Ectodermal cell (in vitro differentiated cells): ENCODE measurements around the gene RAB3B.
A peak's percentile ranks its signal among the peaks of the same experiment; 100 is the strongest.
"Not testable (repeated sequence)": the region's sequence is repeated elsewhere in the genome, so short reads cannot be mapped to it uniquely, and the experiment has no call there.

ENCODE experiments used
- H3K27ac ChIP-seq: 2 replicates; pipeline ENCODE4 v1.7.0; 2013; ENCODE audit warnings: mild to moderate bottlenecking, low read depth, low read length; ENCODE audit not compliant: insufficient read depth, poor library complexity, severe bottlenecking
- H3K27me3 ChIP-seq: 2 replicates; pipeline ENCODE4 v1.7.0; 2013; ENCODE audit warnings: mild to moderate bottlenecking, low read length; ENCODE audit not compliant: insufficient read depth, control insufficient read depth, poor library complexity, severe bottlenecking
- H3K36me3 ChIP-seq: one replicate; pipeline ENCODE4 v1.7.0; 2013; ENCODE audit warnings: low read length; ENCODE audit not compliant: control insufficient read depth, insufficient read depth
- H3K4me1 ChIP-seq: one replicate; pipeline ENCODE4 v1.7.0; 2013; ENCODE audit warnings: low read length; ENCODE audit not compliant: control insufficient read depth, insufficient read depth
- H3K4me3 ChIP-seq: 2 replicates; pipeline ENCODE4 v1.7.0; 2013; ENCODE audit warnings: low read depth, low read length, control low read depth; ENCODE audit not compliant: insufficient read depth
- H3K9me3 ChIP-seq: 2 replicates; pipeline ENCODE4 v1.7.0; 2013; ENCODE audit warnings: mild to moderate bottlenecking, low read length, moderate library complexity; ENCODE audit not compliant: control insufficient read depth
- WGBS, 2 experiments: methylation state at CpG; one replicate each; pipeline ENCODE4 v1.1.7; 2013; ENCODE audit warnings: missing lambda C conversion rate in 2 of 2; 5-methylcytosine and 5-hydroxymethylcytosine counted together

RAB3B gene

DNA sequence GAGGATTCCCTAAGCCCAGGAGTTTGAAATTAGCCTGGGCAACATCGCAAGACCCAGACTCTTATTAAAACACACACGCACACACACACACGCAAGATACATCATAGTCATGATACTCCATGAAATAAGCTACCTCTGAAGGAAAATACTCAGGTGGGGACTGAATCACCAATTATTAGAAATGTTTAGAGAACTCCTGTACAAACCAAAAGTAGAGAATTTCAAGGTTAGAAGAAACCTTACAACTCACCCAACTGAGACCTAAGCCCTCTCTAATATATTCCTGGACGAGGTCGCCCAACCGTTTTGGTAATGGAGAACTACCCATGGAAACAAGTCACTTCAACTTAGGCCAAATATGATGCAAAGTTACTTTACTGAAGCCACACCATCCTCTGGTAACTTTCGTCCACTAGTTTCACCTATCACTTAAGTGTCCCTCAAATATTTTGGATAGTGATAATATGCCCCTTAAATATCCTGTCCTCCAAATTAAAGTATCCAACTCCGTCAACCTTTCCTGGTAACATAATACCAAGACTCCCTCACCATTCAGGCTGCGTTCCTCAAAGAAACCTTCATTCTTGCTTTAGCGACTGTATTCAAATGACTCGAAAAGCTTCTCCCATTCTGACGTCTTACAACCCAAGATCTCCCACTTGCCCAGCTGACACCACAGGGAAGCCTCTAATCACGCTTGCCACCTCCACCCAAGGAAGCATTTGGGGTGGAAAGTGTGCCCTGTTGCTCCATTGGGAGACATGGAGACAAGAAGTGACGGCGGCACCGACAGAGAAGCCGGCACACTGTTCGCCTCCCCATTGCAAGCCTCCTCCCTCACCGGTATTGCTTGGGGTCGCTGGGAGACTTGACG lies 112.8 kb downstream of the RAB3B start:
- Histone ChIP-seq H3K27ac (peak overlapping the region; percentile 91), H3K27me3 (peaks cover 9% of the 10 kb centered on the region), H3K36me3 (no peaks in the 10 kb centered on the region), H3K9me3 (no peaks in the 10 kb centered on the region), H3K4me1 (no peaks in the 10 kb centered on the region), H3K4me3 (peak overlapping the region; percentile 93)
- WGBS, 2 experiments = 13% methylated on average over 21 of the region's 21 CpGs

DNA sequence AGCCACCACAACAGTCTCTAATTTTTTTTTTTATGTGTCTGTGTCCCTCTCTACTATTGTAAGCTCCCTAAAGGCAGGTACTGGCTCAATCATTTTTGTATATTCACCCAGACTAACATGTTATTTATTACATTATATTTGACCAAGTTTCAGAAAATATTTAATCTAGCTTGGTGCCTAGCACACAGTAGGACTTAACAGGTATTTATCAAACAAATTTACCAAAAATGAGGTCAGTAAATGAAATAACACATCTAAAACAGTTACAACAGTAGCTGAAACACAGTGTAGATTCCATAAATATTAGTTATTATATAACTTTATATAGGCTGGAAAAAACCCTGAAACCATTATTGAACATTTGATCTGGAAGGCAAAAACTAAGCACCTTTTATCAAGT lies 114.7 kb downstream of the RAB3B start:
- no peaks in the 10 kb centered on the region for H3K27me3 ChIP-seq
- no peak overlapping the region for H3K4me3 ChIP-seq
- H3K9me3 ChIP-seq = no peaks in the 10 kb centered on the region
- H3K27ac ChIP-seq = no peak overlapping the region
- H3K4me1 ChIP-seq = no peaks in the 10 kb centered on the region
- no peaks in the 10 kb centered on the region for H3K36me3 ChIP-seq

DNA sequence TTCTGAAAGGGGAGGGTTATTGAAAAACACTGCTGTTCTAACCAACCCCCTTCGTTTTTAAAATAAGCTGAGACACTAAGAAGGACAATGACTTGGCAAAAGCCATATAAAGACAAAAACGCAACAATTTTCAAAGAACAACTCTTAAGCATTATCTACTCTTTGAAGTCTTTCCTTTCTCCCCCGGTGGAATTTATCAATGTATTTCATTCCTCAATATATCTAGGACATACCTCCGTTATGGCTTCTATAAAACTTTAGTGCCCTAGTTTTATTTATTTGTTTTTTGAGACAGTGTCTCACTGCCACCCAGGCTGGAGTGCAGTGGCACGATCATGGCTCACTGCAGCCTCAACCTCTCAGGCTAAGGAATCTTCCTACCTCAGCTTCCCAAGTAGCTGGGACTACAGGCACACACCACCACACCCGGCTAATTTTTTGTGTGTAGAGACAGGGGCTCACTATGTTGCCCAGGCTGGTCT lies 115.2 kb downstream of the RAB3B start:
- Histone ChIP-seq H3K27ac (no peak overlapping the region), H3K9me3 (no peaks in the 10 kb centered on the region), H3K36me3 (no peaks in the 10 kb centered on the region), H3K4me1 (no peaks in the 10 kb centered on the region), H3K27me3 (no peaks in the 10 kb centered on the region), H3K4me3 (no peak overlapping the region)
- WGBS, 2 experiments = 87 to 94% methylated on average over 6 of the region's 6 CpGs

DNA sequence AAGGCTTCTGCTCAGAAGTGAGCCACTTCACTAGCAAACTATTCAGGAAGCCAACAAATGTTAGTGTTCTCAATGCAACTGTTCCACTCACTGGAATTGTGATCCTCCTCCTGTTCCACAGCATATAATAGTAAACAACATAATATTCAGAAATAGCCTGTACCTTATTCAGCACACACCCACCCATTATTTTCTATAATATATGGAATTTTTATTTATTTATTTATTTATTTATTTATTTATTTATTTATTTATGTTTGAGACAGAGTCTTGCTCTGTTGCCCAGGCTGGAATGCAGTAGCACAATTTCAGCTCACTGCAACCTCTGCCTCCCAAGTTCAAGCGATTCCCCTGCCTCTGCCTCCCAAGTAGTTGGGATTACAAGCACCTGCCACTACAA lies 117.2 kb downstream of the RAB3B start:
- not testable (repeated sequence) for H3K4me3 ChIP-seq, H3K9me3 ChIP-seq, H3K36me3 ChIP-seq, H3K27me3 ChIP-seq, H3K4me1 ChIP-seq, H3K27ac ChIP-seq
- 93 to 95% methylated on average over 1 of the region's 1 CpG for WGBS, 2 experiments

DNA sequence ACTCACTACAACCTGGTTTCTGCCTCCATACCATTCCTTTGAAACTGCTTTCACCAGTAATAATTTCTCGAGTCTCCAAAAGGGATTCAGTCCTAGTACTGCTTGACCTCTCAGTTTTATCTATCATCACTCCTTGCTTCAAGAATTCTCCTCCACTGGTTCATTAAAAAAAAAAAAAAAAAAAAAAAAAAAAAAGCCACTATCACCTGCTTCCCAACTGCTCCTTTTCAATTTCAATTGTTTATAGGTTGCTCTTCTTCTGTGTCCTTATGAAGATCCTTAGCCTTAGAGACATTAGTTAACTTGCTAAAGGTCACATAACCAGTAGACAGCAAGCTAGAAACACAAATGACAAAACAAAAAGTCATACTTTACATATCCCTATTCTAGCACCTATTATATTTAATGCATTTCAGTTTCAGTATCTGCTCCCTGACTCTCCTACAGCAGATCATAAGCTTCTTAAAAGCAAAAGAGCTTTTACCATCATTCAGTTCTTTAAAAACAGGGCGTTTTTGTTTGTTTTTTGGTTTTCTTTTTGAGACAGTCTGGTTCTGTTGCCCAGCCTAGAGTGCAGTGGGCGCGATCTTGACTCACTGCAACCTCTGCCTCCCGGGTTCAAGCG lies 119.0 kb downstream of the RAB3B start:
- Histone ChIP-seq H3K27me3 (no peaks in the 10 kb centered on the region), H3K4me3 (no peak overlapping the region), H3K4me1 (no peaks in the 10 kb centered on the region), H3K9me3 (peaks cover 2% of the 10 kb centered on the region), H3K27ac (no peak overlapping the region), H3K36me3 (no peaks in the 10 kb centered on the region)
- 92 to 95% methylated on average over 6 of the region's 6 CpGs for WGBS, 2 experiments

DNA sequence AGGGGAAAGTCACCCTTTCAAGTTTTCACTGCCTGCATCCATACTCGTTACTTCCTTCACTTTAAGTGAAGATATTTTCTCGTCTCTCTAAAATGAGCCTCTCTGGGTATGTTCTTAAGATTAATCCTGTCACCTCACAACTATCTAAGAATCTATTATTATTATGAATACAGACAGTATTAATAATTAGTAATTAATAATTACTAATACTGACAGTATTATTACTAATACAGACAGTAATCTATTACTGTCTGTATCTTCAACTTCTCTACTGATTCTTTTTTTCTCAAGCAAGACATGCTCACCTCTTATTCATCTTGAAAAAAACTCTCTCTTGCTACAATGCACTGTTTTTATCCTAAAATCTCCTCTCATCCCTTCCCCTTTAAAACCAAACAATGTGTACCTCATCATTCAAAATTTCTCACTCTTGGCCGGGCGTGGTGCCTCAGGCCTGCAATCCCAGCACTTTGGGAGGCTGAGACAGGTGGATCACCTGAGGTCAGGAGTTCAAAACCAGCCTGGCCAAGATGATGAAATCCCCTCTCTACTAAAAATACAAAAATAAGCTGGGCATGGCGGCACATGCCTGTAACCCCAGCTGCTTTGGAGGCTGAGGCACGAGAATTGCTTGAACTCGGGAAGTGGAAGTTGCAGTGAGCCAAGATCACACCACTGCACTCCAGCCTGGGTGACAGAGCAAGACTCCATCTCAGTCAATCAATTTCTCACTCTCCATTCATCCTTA lies 119.7 kb downstream of the RAB3B start:
- 86 to 93% methylated on average over 6 of the region's 7 CpGs for WGBS, 2 experiments
- Histone ChIP-seq H3K27ac (no peak overlapping the region), H3K4me3 (no peak overlapping the region), H3K4me1 (no peaks in the 10 kb centered on the region), H3K36me3 (no peaks in the 10 kb centered on the region), H3K27me3 (no peaks in the 10 kb centered on the region), H3K9me3 (peaks cover 2% of the 10 kb centered on the region)

DNA sequence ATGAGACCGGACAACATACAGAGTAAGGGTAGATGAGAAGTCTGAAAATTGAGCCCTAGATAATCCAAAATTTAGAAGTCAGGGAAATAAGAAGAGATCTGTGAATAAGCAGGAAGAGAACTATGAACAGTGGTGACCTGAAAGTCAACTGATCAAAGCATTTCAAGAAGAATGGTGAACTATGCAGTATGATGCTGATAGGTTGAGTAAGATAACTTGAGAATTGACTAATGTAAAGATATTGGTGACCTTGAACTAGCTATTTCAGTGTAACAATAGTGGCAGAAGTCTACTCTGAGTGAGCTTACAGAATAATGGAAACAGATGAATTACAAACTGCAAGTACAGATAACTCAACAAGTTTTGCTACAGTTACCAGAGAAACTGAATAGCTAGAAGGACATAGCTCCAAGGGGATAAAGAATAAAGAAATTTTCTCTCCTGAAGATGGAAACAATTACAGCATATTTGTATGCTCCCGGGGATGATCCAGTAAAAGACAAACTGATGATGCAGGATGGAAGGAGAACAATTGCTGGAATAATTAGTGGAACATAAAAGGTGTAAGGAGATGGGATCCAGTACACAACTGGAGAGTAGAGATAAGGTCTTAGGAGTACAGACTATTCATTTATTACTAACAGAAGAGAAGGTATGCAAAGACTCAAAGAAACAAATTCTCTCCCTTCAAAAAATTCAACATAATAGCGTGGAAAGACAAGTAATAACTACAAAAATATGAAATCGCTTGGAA lies 122.8 kb downstream of the RAB3B start:
- H3K36me3 ChIP-seq = no peaks in the 10 kb centered on the region
- peaks cover 2% of the 10 kb centered on the region for H3K9me3 ChIP-seq
- 97 to 98% methylated on average over 4 of the region's 4 CpGs for WGBS, 2 experiments
- no peaks in the 10 kb centered on the region for H3K27me3 ChIP-seq
- H3K27ac ChIP-seq = no peak overlapping the region
- H3K4me1 ChIP-seq = no peaks in the 10 kb centered on the region
- H3K4me3 ChIP-seq = no peak overlapping the region

DNA sequence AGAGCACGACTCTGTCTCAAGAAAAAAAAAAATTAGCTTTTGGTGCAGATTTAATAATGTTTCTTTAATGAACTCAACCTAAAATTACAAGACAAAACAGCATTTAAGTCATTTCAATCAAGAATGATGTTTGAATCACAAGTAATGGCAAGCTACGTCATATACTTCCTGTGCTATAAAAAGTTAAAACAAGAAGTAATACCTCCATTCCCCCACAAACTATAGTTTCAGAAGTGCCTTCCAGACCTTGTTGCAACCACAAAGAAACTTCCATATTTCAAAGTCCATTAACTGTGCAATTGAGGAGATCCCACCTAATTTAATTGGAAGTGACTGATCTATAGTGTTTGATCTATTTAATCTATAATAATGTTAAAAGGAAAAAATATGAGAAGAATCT lies 127.1 kb downstream of the RAB3B start:
- H3K9me3 ChIP-seq = no peaks in the 10 kb centered on the region
- H3K27me3 ChIP-seq = no peaks in the 10 kb centered on the region
- no peak overlapping the region for H3K27ac ChIP-seq
- H3K4me1 ChIP-seq = no peaks in the 10 kb centered on the region
- H3K36me3 ChIP-seq = no peaks in the 10 kb centered on the region
- 87 to 98% methylated on average over 2 of the region's 2 CpGs for WGBS, 2 experiments
- no peak overlapping the region for H3K4me3 ChIP-seq

DNA sequence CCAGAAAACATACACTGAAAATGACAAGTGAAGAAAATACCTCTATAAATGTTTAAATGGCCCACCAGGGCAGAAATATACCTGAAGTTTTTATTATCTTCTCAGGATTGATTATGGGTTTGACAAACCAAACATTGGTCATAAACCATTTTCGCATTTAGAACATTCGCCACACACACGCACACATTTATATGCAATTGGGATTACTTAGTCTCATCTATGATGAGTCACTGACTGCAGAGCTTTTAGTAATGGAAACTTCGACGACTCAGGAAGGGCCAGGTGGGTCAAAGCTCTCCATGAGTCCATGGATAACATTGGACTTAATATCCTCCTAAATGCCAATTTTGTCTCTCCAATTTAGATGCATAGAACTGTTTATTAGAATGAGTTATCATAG lies 128.8 kb downstream of the RAB3B start:
- H3K36me3 ChIP-seq = no peaks in the 10 kb centered on the region
- H3K27ac ChIP-seq = no peak overlapping the region
- no peak overlapping the region for H3K4me3 ChIP-seq
- WGBS, 2 experiments = 95 to 97% methylated on average over 5 of the region's 5 CpGs
- H3K9me3 ChIP-seq = no peaks in the 10 kb centered on the region
- no peaks in the 10 kb centered on the region for H3K27me3 ChIP-seq
- no peaks in the 10 kb centered on the region for H3K4me1 ChIP-seq
